ENCODE measurements around the gene SLC6A8. TPM values are rescaled to one million over a fixed set of nuclear protein-coding genes. Genes with fewer than 3 reads are reported as not detected.

The SLC6A8 gene
- total RNA-seq, 1 donor from 2014 or later, result 57.9 TPM

GRCh38 chrX:153700376-153700945, 12.7 kb downstream of the SLC6A8 start:
- H3K4me3 Mint-ChIP-seq (ENCODE audit: unreplicated experiment), result no peak overlapping the region
- FAIRE-seq, result no peak
- no peak for DNase-seq (ENCODE audit: low read depth)
- no peaks in the 10 kb centered on the region for H3K27me3 Mint-ChIP-seq (ENCODE audit: low read depth, unreplicated experiment)
- no peak overlapping the region for H3K27ac ChIP-seq (ENCODE audit: low read depth, low read length)
- H3K79me2 ChIP-seq (ENCODE audit: insufficient read depth, low read length), result no peaks in the 10 kb centered on the region
- H2AFZ ChIP-seq (ENCODE audit: low read depth, low read length), result no peak overlapping the region
- H3K4me2 ChIP-seq (ENCODE audit: low read length), result no peak overlapping the region
- H3K36me3 Mint-ChIP-seq (ENCODE audit: low read depth, unreplicated experiment), result peaks cover 4% of the 10 kb centered on the region
- TF ChIP-seq EZH2 (IDR thresholded peaks at IDR 0.05; ENCODE audit: insufficient read depth, low read length) (no peak), CTCF (IDR thresholded peaks at IDR 0.05; ENCODE audit: insufficient read depth, low read depth, low read length) (no peak)
- no peaks in the 10 kb centered on the region for H3K4me1 Mint-ChIP-seq (ENCODE audit: low read depth, unreplicated experiment)
- no peak overlapping the region for H3K27ac Mint-ChIP-seq (ENCODE audit: unreplicated experiment)
- no peaks in the 10 kb centered on the region for H3K9me3 Mint-ChIP-seq (ENCODE audit: unreplicated experiment)
- peaks cover 5% of the 10 kb centered on the region for H3K4me1 ChIP-seq (ENCODE audit: insufficient read depth, low read length)
- H3K4me3 ChIP-seq (ENCODE audit: insufficient read depth, low read depth, low read length), result no peak overlapping the region
- H3K9ac ChIP-seq (ENCODE audit: low read length), result no peak overlapping the region
- no peaks in the 10 kb centered on the region for H4K20me1 ChIP-seq (ENCODE audit: insufficient read depth, low read length)
- no peaks in the 10 kb centered on the region for H3K9me3 ChIP-seq (ENCODE audit: insufficient read depth, low read depth, low read length)
- no peaks in the 10 kb centered on the region for H3K27me3 ChIP-seq (ENCODE audit: insufficient read depth, low read length)
- H3K36me3 ChIP-seq (ENCODE audit: insufficient read depth, low read length), result no peaks in the 10 kb centered on the region

- Histone ChIP-seq H3K27me3 (ENCODE audit: insufficient read depth, low read length) (no peaks in the 10 kb centered on the region), H3K36me3 (ENCODE audit: insufficient read depth, low read length) (no peaks in the 10 kb centered on the region), H2AFZ (ENCODE audit: low read depth, low read length) (no peak overlapping the region), H4K20me1 (ENCODE audit: insufficient read depth, low read length) (no peaks in the 10 kb centered on the region), H3K27ac (ENCODE audit: low read depth, low read length) (no peak overlapping the region), H3K4me3 (ENCODE audit: insufficient read depth, low read depth, low read length) (no peak overlapping the region), H3K4me2 (ENCODE audit: low read length) (no peak overlapping the region), H3K9me3 (ENCODE audit: insufficient read depth, low read depth, low read length) (no peaks in the 10 kb centered on the region), H3K79me2 (ENCODE audit: insufficient read depth, low read length) (no peaks in the 10 kb centered on the region), H3K4me1 (ENCODE audit: insufficient read depth, low read length) (peaks cover 5% of the 10 kb centered on the region), H3K9ac (ENCODE audit: low read length) (no peak overlapping the region)
- no peaks in the 10 kb centered on the region for H3K27me3 Mint-ChIP-seq (ENCODE audit: low read depth, unreplicated experiment)
- no peak overlapping the region for H3K27ac Mint-ChIP-seq (ENCODE audit: unreplicated experiment)
- TF ChIP-seq CTCF (IDR thresholded peaks at IDR 0.05; ENCODE audit: insufficient read depth, low read depth, low read length) (no peak), EZH2 (IDR thresholded peaks at IDR 0.05; ENCODE audit: insufficient read depth, low read length) (no peak)
- no peaks in the 10 kb centered on the region for H3K9me3 Mint-ChIP-seq (ENCODE audit: unreplicated experiment)
- FAIRE-seq (no peak), DNase-seq (ENCODE audit: low read depth) (no peak)
- H3K4me1 Mint-ChIP-seq (ENCODE audit: low read depth, unreplicated experiment), result no peaks in the 10 kb centered on the region
- H3K4me3 Mint-ChIP-seq (ENCODE audit: unreplicated experiment), result no peak overlapping the region
- H3K36me3 Mint-ChIP-seq (ENCODE audit: low read depth, unreplicated experiment), result peaks cover 4% of the 10 kb centered on the region
Measured at GRCh38 chrX:153700967-153701366, 13.2 kb downstream of the SLC6A8 start.

GRCh38 chrX:153701706-153702105, 14.0 kb downstream of the SLC6A8 start:
- Mint-ChIP-seq H3K4me1 (ENCODE audit: low read depth, unreplicated experiment) (no peaks in the 10 kb centered on the region), H3K27me3 (ENCODE audit: low read depth, unreplicated experiment) (no peaks in the 10 kb centered on the region), H3K27ac (ENCODE audit: unreplicated experiment) (no peak overlapping the region), H3K36me3 (ENCODE audit: low read depth, unreplicated experiment) (peaks cover 4% of the 10 kb centered on the region), H3K9me3 (ENCODE audit: unreplicated experiment) (no peaks in the 10 kb centered on the region), H3K4me3 (ENCODE audit: unreplicated experiment) (no peak overlapping the region)
- H3K4me3 ChIP-seq (ENCODE audit: insufficient read depth, low read depth, low read length), result no peak overlapping the region
- no peaks in the 10 kb centered on the region for H3K36me3 ChIP-seq (ENCODE audit: insufficient read depth, low read length)
- no peak for DNase-seq (ENCODE audit: low read depth)
- H4K20me1 ChIP-seq (ENCODE audit: insufficient read depth, low read length), result no peaks in the 10 kb centered on the region
- H3K9ac ChIP-seq (ENCODE audit: low read length), result no peak overlapping the region
- peaks cover 5% of the 10 kb centered on the region for H3K4me1 ChIP-seq (ENCODE audit: insufficient read depth, low read length)
- TF ChIP-seq EZH2 (IDR thresholded peaks at IDR 0.05; ENCODE audit: insufficient read depth, low read length) (no peak), CTCF (IDR thresholded peaks at IDR 0.05; ENCODE audit: insufficient read depth, low read depth, low read length) (no peak)
- no peaks in the 10 kb centered on the region for H3K27me3 ChIP-seq (ENCODE audit: insufficient read depth, low read length)
- H3K79me2 ChIP-seq (ENCODE audit: insufficient read depth, low read length), result no peaks in the 10 kb centered on the region
- no peak overlapping the region for H2AFZ ChIP-seq (ENCODE audit: low read depth, low read length)
- no peak overlapping the region for H3K4me2 ChIP-seq (ENCODE audit: low read length)
- no peak overlapping the region for H3K27ac ChIP-seq (ENCODE audit: low read depth, low read length)
- FAIRE-seq, result no peak
- H3K9me3 ChIP-seq (ENCODE audit: insufficient read depth, low read depth, low read length), result no peaks in the 10 kb centered on the region
